Measurements from ENCODE around the gene LURAP1L. TPM values are rescaled to one million over a fixed set of nuclear protein-coding genes. Genes with fewer than 3 reads are reported as not detected.

Gene LURAP1L
- polyA plus RNA-seq, 1 donor (not counting 4 experiments of a cell fraction or from before 2014, with no cell fraction given) = 25.0 TPM

DNA sequence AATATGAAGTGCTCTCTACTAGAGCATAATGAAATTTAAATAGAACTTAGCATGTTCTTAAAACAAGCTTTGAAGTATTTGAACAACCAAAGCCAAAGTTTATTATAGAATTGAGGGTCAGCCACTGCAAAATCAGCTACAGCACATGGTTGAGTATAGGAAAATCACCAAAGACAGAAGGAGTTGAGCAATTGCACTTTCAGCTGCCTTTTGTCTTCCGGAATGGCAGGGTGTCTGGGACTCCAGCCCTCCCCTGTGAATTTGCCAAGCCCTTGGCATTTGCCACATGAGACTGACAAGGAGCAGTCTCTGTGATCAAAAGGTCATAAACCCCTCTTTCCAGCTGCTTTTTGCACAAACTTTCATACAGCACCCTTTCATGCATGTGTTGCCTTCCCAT is 8.5 kb upstream of the LURAP1L start:
- Histone ChIP-seq H3K79me2 (ENCODE audit: control insufficient read depth, insufficient read depth, low read length) (no peaks in the 10 kb centered on the region), H3K4me3 (ENCODE audit: control insufficient read depth in 2 of 3, extremely low read depth in 1 of 3, insufficient read depth in 2 of 3, low read depth in 1 of 3, low read length in 3 of 3) (no peak overlapping the region), H3K9me1 (ENCODE audit: control insufficient read depth, extremely low read depth, insufficient read depth, low read length) (no peaks in the 10 kb centered on the region), H3K27me3 (ENCODE audit: control insufficient read depth, extremely low read depth, insufficient read depth, low read length) (no peaks in the 10 kb centered on the region), H3K9ac (ENCODE audit: control insufficient read depth, extremely low read depth, insufficient read depth, low read length) (no peak overlapping the region), H4K20me1 (ENCODE audit: control insufficient read depth, extremely low read depth, insufficient read depth, low read length) (no peaks in the 10 kb centered on the region), H3K27ac (ENCODE audit: control insufficient read depth, insufficient read depth, low read length) (no peak overlapping the region), H3K9me3 (ENCODE audit: control insufficient read depth, low read depth, low read length) (no peaks in the 10 kb centered on the region), H3K4me1 (ENCODE audit: control insufficient read depth, extremely low read depth, insufficient read depth, low read length) (peaks cover 1% of the 10 kb centered on the region), H3K36me3 (ENCODE audit: control insufficient read depth in 2 of 2, extremely low read depth in 1 of 2, insufficient read depth in 2 of 2, low read length in 2 of 2) (no peaks in the 10 kb centered on the region), H3K4me2 (ENCODE audit: control insufficient read depth, extremely low read depth, insufficient read depth, low read depth, low read length) (no peak overlapping the region), H2AFZ (ENCODE audit: control insufficient read depth, low read length) (no peak overlapping the region)
- FAIRE-seq = no peak
- no peak for DNase-seq (ENCODE audit: low read depth, low spot score)
- TF ChIP-seq, protein P1, sequence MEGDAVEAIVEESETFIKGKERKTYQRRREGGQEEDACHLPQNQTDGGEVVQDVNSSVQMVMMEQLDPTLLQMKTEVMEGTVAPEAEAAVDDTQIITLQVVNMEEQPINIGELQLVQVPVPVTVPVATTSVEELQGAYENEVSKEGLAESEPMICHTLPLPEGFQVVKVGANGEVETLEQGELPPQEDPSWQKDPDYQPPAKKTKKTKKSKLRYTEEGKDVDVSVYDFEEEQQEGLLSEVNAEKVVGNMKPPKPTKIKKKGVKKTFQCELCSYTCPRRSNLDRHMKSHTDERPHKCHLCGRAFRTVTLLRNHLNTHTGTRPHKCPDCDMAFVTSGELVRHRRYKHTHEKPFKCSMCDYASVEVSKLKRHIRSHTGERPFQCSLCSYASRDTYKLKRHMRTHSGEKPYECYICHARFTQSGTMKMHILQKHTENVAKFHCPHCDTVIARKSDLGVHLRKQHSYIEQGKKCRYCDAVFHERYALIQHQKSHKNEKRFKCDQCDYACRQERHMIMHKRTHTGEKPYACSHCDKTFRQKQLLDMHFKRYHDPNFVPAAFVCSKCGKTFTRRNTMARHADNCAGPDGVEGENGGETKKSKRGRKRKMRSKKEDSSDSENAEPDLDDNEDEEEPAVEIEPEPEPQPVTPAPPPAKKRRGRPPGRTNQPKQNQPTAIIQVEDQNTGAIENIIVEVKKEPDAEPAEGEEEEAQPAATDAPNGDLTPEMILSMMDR (optimal IDR thresholded peaks at IDR 0.05 in 1 of 3, IDR thresholded peaks at IDR 0.05 in 1 of 3, conservative IDR thresholded peaks at IDR 0.05 in 1 of 3; ENCODE audit: extremely low read depth in 1 of 3, insufficient read depth in 2 of 3, low read length in 3 of 3) = no peak
- no peak for TF ChIP-seq EZH2 (IDR thresholded peaks at IDR 0.05; ENCODE audit: low read length)
- dilution Hi-C loops (cut with MboI; ENCODE audit: extremely low pct_ligation_motif_present, low sequenced_read_pairs) = no loop called here

DNA sequence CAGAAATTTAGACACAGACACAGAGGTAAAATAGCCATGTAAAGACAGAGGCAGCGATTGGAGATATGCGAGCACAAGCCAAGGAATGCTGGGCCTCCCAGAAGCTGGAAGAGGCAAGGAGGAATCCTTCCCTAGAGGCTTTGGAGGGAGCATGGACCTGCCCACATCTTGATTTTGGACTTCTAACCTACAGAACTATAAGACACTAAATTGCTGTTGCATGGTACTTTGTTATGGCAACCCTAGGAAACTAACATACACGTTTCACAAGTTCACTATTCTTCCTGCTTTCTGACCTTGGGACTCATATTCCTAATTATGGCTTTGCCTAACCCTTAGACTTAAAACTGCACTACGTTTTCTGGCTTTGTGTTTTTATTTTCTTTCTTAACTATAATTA is 4.6 kb upstream of the LURAP1L start:
- Histone ChIP-seq H3K9ac (ENCODE audit: control insufficient read depth, extremely low read depth, insufficient read depth, low read length) (no peak overlapping the region), H3K79me2 (ENCODE audit: control insufficient read depth, insufficient read depth, low read length) (peaks cover 2% of the 10 kb centered on the region), H3K27me3 (ENCODE audit: control insufficient read depth, extremely low read depth, insufficient read depth, low read length) (no peaks in the 10 kb centered on the region), H3K9me1 (ENCODE audit: control insufficient read depth, extremely low read depth, insufficient read depth, low read length) (no peaks in the 10 kb centered on the region), H2AFZ (ENCODE audit: control insufficient read depth, low read length) (no peak overlapping the region), H3K27ac (ENCODE audit: control insufficient read depth, insufficient read depth, low read length) (no peak overlapping the region), H4K20me1 (ENCODE audit: control insufficient read depth, extremely low read depth, insufficient read depth, low read length) (no peaks in the 10 kb centered on the region), H3K4me1 (ENCODE audit: control insufficient read depth, extremely low read depth, insufficient read depth, low read length) (peaks cover 18% of the 10 kb centered on the region), H3K9me3 (ENCODE audit: control insufficient read depth, low read depth, low read length) (no peaks in the 10 kb centered on the region), H3K36me3 (ENCODE audit: control insufficient read depth in 2 of 2, extremely low read depth in 1 of 2, insufficient read depth in 2 of 2, low read length in 2 of 2) (no peaks in the 10 kb centered on the region), H3K4me2 (ENCODE audit: control insufficient read depth, extremely low read depth, insufficient read depth, low read depth, low read length) (no peak overlapping the region), H3K4me3 (ENCODE audit: control insufficient read depth in 2 of 3, extremely low read depth in 1 of 3, insufficient read depth in 2 of 3, low read depth in 1 of 3, low read length in 3 of 3) (no peak overlapping the region)
- dilution Hi-C loops (cut with MboI; ENCODE audit: extremely low pct_ligation_motif_present, low sequenced_read_pairs) = no loop called here
- FAIRE-seq (no peak), DNase-seq (ENCODE audit: low read depth, low spot score) (no peak)
- TF ChIP-seq, protein P1 (optimal IDR thresholded peaks at IDR 0.05 in 1 of 3, IDR thresholded peaks at IDR 0.05 in 1 of 3, conservative IDR thresholded peaks at IDR 0.05 in 1 of 3; ENCODE audit: extremely low read depth in 1 of 3, insufficient read depth in 2 of 3, low read length in 3 of 3) = no peak
- no peak for TF ChIP-seq EZH2 (IDR thresholded peaks at IDR 0.05; ENCODE audit: low read length)
